ENCODE results near the gene VAMP1.

GRCh38 chr12:6452944-6453630 lies 17.4 kb downstream of the VAMP1 start:
- no peak for TF ChIP-seq ZNF670 (CRISPR knock-in tag; IDR thresholded peaks at IDR 0.05; ENCODE audit: borderline replicate concordance)
- no peak for TF ChIP-seq SP140L (CRISPR knock-in tag; IDR thresholded peaks at IDR 0.05; ENCODE audit: borderline replicate concordance)
- TF ChIP-seq CEBPG (CRISPR knock-in tag; IDR thresholded peaks at IDR 0.05), result no peak
- TF ChIP-seq HNF4G (IDR thresholded peaks at IDR 0.05; ENCODE audit: borderline replicate concordance, low read depth, low read length), result no peak
- TF ChIP-seq HNF4G (CRISPR knock-in tag; IDR thresholded peaks at IDR 0.05; ENCODE audit: borderline replicate concordance, low read depth), result no peak
